Right cardiac atrium (tissue), 5 donors: ENCODE results near the gene TRIM66. TPM values are rescaled to one million over a fixed set of nuclear protein-coding genes. Genes with fewer than 3 reads are reported as not detected.
A peak's percentile ranks its signal among the peaks of the same experiment; 100 is the strongest.

Source experiments
- ATAC-seq, 2 donors: fragments of 200-7000 bp; cut with Tn5 transposase; one replicate each; pipeline versions ENCODE4 v1.8.0 to v1.9.1; 2020; ENCODE audit warnings: moderate library complexity in 2 of 2, mild to moderate bottlenecking in 1 of 2
- DNase-seq, 3 donors: peaks; one replicate each; pipeline ENCODE4 v3.0.0-alpha.2; 2020
- H3K27ac ChIP-seq: one replicate; pipeline ENCODE4 v1.5.1; 2013; ENCODE audit warnings: mild to moderate bottlenecking, low read length, control low read depth, moderate library complexity
- H3K27me3 ChIP-seq: one replicate; pipeline ENCODE4 v1.6.1; 2013; ENCODE audit not compliant: control insufficient read depth, insufficient read depth
- H3K4me1 ChIP-seq: one replicate; pipeline ENCODE4 v1.6.1; 2013; ENCODE audit warnings: low read length; ENCODE audit not compliant: control insufficient read depth, insufficient read depth
- H3K4me3 ChIP-seq: one replicate; pipeline ENCODE4 v1.5.1; 2013; ENCODE audit warnings: low read length, control low read depth
- H3K9me3 ChIP-seq: one replicate; pipeline ENCODE4 v1.6.1; 2013; ENCODE audit warnings: low read length; ENCODE audit not compliant: control insufficient read depth
- WGBS: extraction: QIAGEN DNeasy Blood & Tissue Kit; methylation state at CpG from one replicate; pipeline ENCODE4 v1.1.7; 2013; 5-methylcytosine and 5-hydroxymethylcytosine counted together
- intact Hi-C, 4 donors: fragments of 100-400 bp; cut with DNase I; formaldehyde crosslinking; loops; one replicate each; pipeline versions ENCODE4 v1.11.0 to v1.14.0; 2022 to 2023
- polyA plus RNA-seq: library from polyadenylated mRNA; stranded (reverse); fragments of 200-250 nt; gene quantifications from one replicate; pipeline ENCODE4 v1.2.3, GENCODE V29; 2013
- total RNA-seq, 4 donors: library from RNA; stranded (reverse); fragmentation: NEBNext Ultra II Directional; extraction: Animal tissue kit (Norgen Biotek cat#: 25700); gene quantifications; one replicate each; pipeline ENCODE4 v1.2.1, GENCODE V29; 2021
- donor health status: healthy with polysubstance abuse.
- donor health status: DM: no; HTN: yes; CAD: no.
- donor health status: DM: no; HTN: no; CAD: no.
- donor health status: DM: no; HTN: yes; CAD: no; lungs with severe emphysema.
- donor health status: DM: yes; HTN: yes; CAD: no.

TRIM66 gene
- total and polyA plus RNA-seq, 5 donors = 1.6 to 3.6 (median 2.5) TPM

GRCh38 chr11:8701891-8702597, 19.6 kb upstream of the TRIM66 start:
- 88% methylated on average over 10 of the region's 10 CpGs for WGBS
- no peak overlapping the region for H3K4me3 ChIP-seq
- no peaks in the 10 kb centered on the region for H3K27me3 ChIP-seq
- H3K9me3 ChIP-seq = no peaks in the 10 kb centered on the region
- intact Hi-C loops = loop anchor here in 1 of 4 donors (10.0 kb wide), 1 partner anchor 103 kb away; no protein-coding TSS in a partner anchor
- no peak overlapping the region for H3K27ac ChIP-seq
- ATAC-seq (no peak), DNase-seq (no peak)
- H3K4me1 ChIP-seq = peaks cover 2% of the 10 kb centered on the region

- peak in 2 of 3 donors; percentile 50 to 77 for DNase-seq
- intact Hi-C loops = loop anchor here in 1 of 4 donors (10.0 kb wide), 1 partner anchor 105 kb away; no protein-coding TSS in a partner anchor
- peak in 1 of 2 donors; percentile 36 for ATAC-seq
- H3K4me1 ChIP-seq = peaks cover 2% of the 10 kb centered on the region
- H3K27me3 ChIP-seq = no peaks in the 10 kb centered on the region
- H3K27ac ChIP-seq = peak overlapping the region; percentile 39
- 21% methylated on average over 3 of the region's 3 CpGs for WGBS
- H3K4me3 ChIP-seq = no peak overlapping the region
- no peaks in the 10 kb centered on the region for H3K9me3 ChIP-seq
Measured at GRCh38 chr11:8699903-8700302, 17.4 kb upstream of the TRIM66 start.

- no peak for ATAC-seq
- no peak overlapping the region for H3K27ac ChIP-seq
- H3K9me3 ChIP-seq = no peaks in the 10 kb centered on the region
- H3K27me3 ChIP-seq = no peaks in the 10 kb centered on the region
- DNase-seq = no peak
- no peak overlapping the region for H3K4me3 ChIP-seq
- H3K4me1 ChIP-seq = peaks cover 2% of the 10 kb centered on the region
- intact Hi-C loops = no loop called here
- 68% methylated on average over 11 of the region's 11 CpGs for WGBS
Measured at GRCh38 chr11:8698917-8699441, 16.5 kb upstream of the TRIM66 start.

GRCh38 chr11:8698379-8698851, 15.9 kb upstream of the TRIM66 start:
- WGBS = 82% methylated on average over 5 of the region's 5 CpGs
- ATAC-seq (no peak), DNase-seq (no peak)
- no peaks in the 10 kb centered on the region for H3K27me3 ChIP-seq
- H3K27ac ChIP-seq = no peak overlapping the region
- H3K9me3 ChIP-seq = no peaks in the 10 kb centered on the region
- intact Hi-C loops = no loop called here
- no peak overlapping the region for H3K4me3 ChIP-seq
- H3K4me1 ChIP-seq = peaks cover 2% of the 10 kb centered on the region

GRCh38 chr11:8697054-8697453, 14.6 kb upstream of the TRIM66 start:
- 90% methylated on average over 3 of the region's 3 CpGs for WGBS
- Histone ChIP-seq H3K27me3 (no peaks in the 10 kb centered on the region), H3K27ac (no peak overlapping the region), H3K4me3 (no peak overlapping the region), H3K9me3 (no peaks in the 10 kb centered on the region), H3K4me1 (peaks cover 2% of the 10 kb centered on the region)
- DNase-seq = no peak
- intact Hi-C loops = no loop called here
- no peak for ATAC-seq

- no peak overlapping the region for H3K4me3 ChIP-seq
- 87% methylated on average over 5 of the region's 5 CpGs for WGBS
- ATAC-seq = no peak
- H3K27ac ChIP-seq = no peak overlapping the region
- intact Hi-C loops = no loop called here
- H3K4me1 ChIP-seq = no peaks in the 10 kb centered on the region
- no peaks in the 10 kb centered on the region for H3K9me3 ChIP-seq
- DNase-seq = no peak
- no peaks in the 10 kb centered on the region for H3K27me3 ChIP-seq
Measured at GRCh38 chr11:8694137-8694536, 11.7 kb upstream of the TRIM66 start.

- DNase-seq = no peak
- intact Hi-C loops = no loop called here
- ATAC-seq = no peak
- Histone ChIP-seq H3K27ac (no peak overlapping the region), H3K4me1 (no peaks in the 10 kb centered on the region), H3K4me3 (no peak overlapping the region), H3K9me3 (no peaks in the 10 kb centered on the region), H3K27me3 (no peaks in the 10 kb centered on the region)
- WGBS = 89% methylated on average over 7 of the region's 7 CpGs
Measured at GRCh38 chr11:8693555-8693954, 11.1 kb upstream of the TRIM66 start.

- 81% methylated on average over 6 of the region's 6 CpGs for WGBS
- Histone ChIP-seq H3K27ac (no peak overlapping the region), H3K27me3 (no peaks in the 10 kb centered on the region), H3K4me3 (no peak overlapping the region), H3K9me3 (no peaks in the 10 kb centered on the region), H3K4me1 (no peaks in the 10 kb centered on the region)
- ATAC-seq = no peak
- no peak for DNase-seq
- intact Hi-C loops = no loop called here
Measured at GRCh38 chr11:8693010-8693551, 10.6 kb upstream of the TRIM66 start.

GRCh38 chr11:8692417-8692816, 10.0 kb upstream of the TRIM66 start:
- no peaks in the 10 kb centered on the region for H3K4me1 ChIP-seq
- no peak overlapping the region for H3K4me3 ChIP-seq
- H3K27me3 ChIP-seq = no peaks in the 10 kb centered on the region
- DNase-seq = no peak
- intact Hi-C loops = no loop called here
- WGBS = 52% methylated on average over 3 of the region's 3 CpGs
- ATAC-seq = no peak
- no peak overlapping the region for H3K27ac ChIP-seq
- no peaks in the 10 kb centered on the region for H3K9me3 ChIP-seq

GRCh38 chr11:8691601-8692000, 9.1 kb upstream of the TRIM66 start:
- H3K4me1 ChIP-seq = no peaks in the 10 kb centered on the region
- DNase-seq (no peak), ATAC-seq (no peak)
- H3K27me3 ChIP-seq = no peaks in the 10 kb centered on the region
- WGBS = 92% methylated on average over 6 of the region's 6 CpGs
- no peak overlapping the region for H3K4me3 ChIP-seq
- intact Hi-C loops = no loop called here
- H3K9me3 ChIP-seq = no peaks in the 10 kb centered on the region
- H3K27ac ChIP-seq = no peak overlapping the region
